ENCODE data around the gene GALNT10.

GALNT10 gene

GRCh38 chr5:154222414-154222813, 31.9 kb downstream of the GALNT10 start:
- Histone ChIP-seq H3K4me3 (ENCODE audit: low read depth, low read length) (no peak overlapping the region), H3K27ac (no peak overlapping the region), H3K27me3 (ENCODE audit: insufficient read depth, low read depth, severe bottlenecking) (no peaks in the 10 kb centered on the region), H3K36me3 (no peaks in the 10 kb centered on the region), H3K9me3 (ENCODE audit: severe bottlenecking) (peaks cover 2% of the 10 kb centered on the region)
- no peak for TF ChIP-seq CTCF (IDR thresholded peaks at IDR 0.05; ENCODE audit: low read depth, low read length)
- DNase-seq = no peak

GRCh38 chr5:154223320-154223719, 32.8 kb downstream of the GALNT10 start:
- DNase-seq = no peak
- H3K4me3 ChIP-seq (ENCODE audit: low read depth, low read length) = no peak overlapping the region
- no peak overlapping the region for H3K27ac ChIP-seq
- TF ChIP-seq CTCF (IDR thresholded peaks at IDR 0.05; ENCODE audit: low read depth, low read length) = no peak
- H3K9me3 ChIP-seq (ENCODE audit: severe bottlenecking) = peaks cover 2% of the 10 kb centered on the region
- H3K27me3 ChIP-seq (ENCODE audit: insufficient read depth, low read depth, severe bottlenecking) = no peaks in the 10 kb centered on the region
- H3K36me3 ChIP-seq = no peaks in the 10 kb centered on the region

- Histone ChIP-seq H3K27me3 (ENCODE audit: insufficient read depth, low read depth, severe bottlenecking) (no peaks in the 10 kb centered on the region), H3K27ac (no peak overlapping the region), H3K36me3 (no peaks in the 10 kb centered on the region), H3K9me3 (ENCODE audit: severe bottlenecking) (peaks cover 2% of the 10 kb centered on the region), H3K4me3 (ENCODE audit: low read depth, low read length) (no peak overlapping the region)
- TF ChIP-seq CTCF (IDR thresholded peaks at IDR 0.05; ENCODE audit: low read depth, low read length) = no peak
- DNase-seq = no peak
These were observed 36.6 kb downstream of the GALNT10 start for GRCh38 chr5:154227090-154227489.

DNA sequence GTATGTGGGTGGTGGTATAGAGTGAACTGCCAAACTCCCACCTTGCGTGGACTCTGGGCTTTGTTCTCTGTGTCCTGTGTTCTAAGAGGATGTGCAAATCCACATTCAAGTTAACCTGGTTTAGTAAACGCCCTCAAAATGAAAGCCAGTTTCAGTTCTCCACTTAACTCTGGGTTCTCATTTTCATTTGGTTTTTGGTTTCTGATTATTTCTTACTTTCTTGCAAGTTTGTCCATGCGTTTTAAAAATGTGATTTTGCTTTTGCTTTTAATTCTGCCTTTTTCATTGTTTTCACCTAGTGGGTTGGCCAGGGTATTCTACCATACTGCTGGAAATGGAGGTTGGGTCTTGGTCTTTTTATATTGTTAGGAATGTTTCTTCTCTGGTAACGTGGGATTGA, 38.2 kb downstream of the GALNT10 start:
- no peaks in the 10 kb centered on the region for H3K36me3 ChIP-seq
- H3K9me3 ChIP-seq (ENCODE audit: severe bottlenecking) = peaks cover 2% of the 10 kb centered on the region
- no peak for DNase-seq
- no peak overlapping the region for H3K27ac ChIP-seq
- H3K4me3 ChIP-seq (ENCODE audit: low read depth, low read length) = no peak overlapping the region
- H3K27me3 ChIP-seq (ENCODE audit: insufficient read depth, low read depth, severe bottlenecking) = no peaks in the 10 kb centered on the region
- no peak for TF ChIP-seq CTCF (IDR thresholded peaks at IDR 0.05; ENCODE audit: low read depth, low read length)

- no peaks in the 10 kb centered on the region for H3K36me3 ChIP-seq
- DNase-seq = no peak
- peaks cover 2% of the 10 kb centered on the region for H3K9me3 ChIP-seq (ENCODE audit: severe bottlenecking)
- H3K27ac ChIP-seq = no peak overlapping the region
- no peaks in the 10 kb centered on the region for H3K27me3 ChIP-seq (ENCODE audit: insufficient read depth, low read depth, severe bottlenecking)
- H3K4me3 ChIP-seq (ENCODE audit: low read depth, low read length) = no peak overlapping the region
- TF ChIP-seq CTCF (IDR thresholded peaks at IDR 0.05; ENCODE audit: low read depth, low read length) = no peak
These were observed 40.0 kb downstream of the GALNT10 start for GRCh38 chr5:154230526-154230925.

DNA sequence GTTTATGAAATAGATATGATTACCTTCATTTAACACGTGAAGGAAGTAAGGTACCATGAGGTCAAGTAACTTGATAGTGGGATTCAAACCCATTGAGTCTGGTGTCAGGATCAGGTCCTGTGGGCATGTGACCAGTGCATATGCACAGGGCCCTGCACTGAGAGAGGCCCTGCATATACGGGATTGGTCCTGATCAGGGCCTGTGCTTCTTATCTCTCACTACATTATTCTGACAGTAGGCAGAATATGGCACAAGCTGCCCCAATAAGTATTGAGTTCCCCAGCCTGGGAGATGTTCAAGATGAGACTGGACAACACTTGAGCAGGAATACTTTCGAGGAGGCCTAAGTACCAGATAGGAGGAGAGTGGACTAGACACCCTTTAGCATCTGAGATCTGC, 44.0 kb downstream of the GALNT10 start:
- no peaks in the 10 kb centered on the region for H3K9me3 ChIP-seq (ENCODE audit: severe bottlenecking)
- no peak overlapping the region for H3K4me3 ChIP-seq (ENCODE audit: low read depth, low read length)
- DNase-seq = no peak
- H3K36me3 ChIP-seq = no peaks in the 10 kb centered on the region
- no peak for TF ChIP-seq CTCF (IDR thresholded peaks at IDR 0.05; ENCODE audit: low read depth, low read length)
- no peaks in the 10 kb centered on the region for H3K27me3 ChIP-seq (ENCODE audit: insufficient read depth, low read depth, severe bottlenecking)
- no peak overlapping the region for H3K27ac ChIP-seq

Measured in WERI-Rb-1 (cell line).